IMR-90 (cell line): Measurements from ENCODE around the gene ZKSCAN7. TPM values are rescaled to one million over a fixed set of nuclear protein-coding genes. Genes with fewer than 3 reads are reported as not detected.

Experiments
- ATAC-seq: fragments of 200-7000 bp; cut with Tn5 transposase; 2 replicates; pipeline ENCODE4 v1.9.1; 2020; ENCODE audit warnings: low read depth, mild to moderate bottlenecking, moderate library complexity
- BruUV-seq: library from RNA; stranded (reverse); fragments of 400-500 nt; replicated peaks from 2 replicates; lab custom pipeline; 2021; lab: Mats Ljungman, UMichigan
- CTCF ChIA-PET: fragments of 300-600 bp; formaldehyde crosslinking; extraction: SDS; loops from one replicate; lab custom pipeline; 2021; ENCODE audit warnings: antibody characterized with exemption; lab: Yijun Ruan, JAX
- POLR2A ChIA-PET: fragments of 300-600 bp; sonication (Branson Sonifier 250); formaldehyde crosslinking; loops from one replicate; lab custom pipeline; 2022; ENCODE audit warnings: antibody characterized with exemption; ENCODE audit not compliant: unreplicated experiment; lab: Charles Lee
- DNase-seq: peaks from one replicate; pipeline ENCODE4 v3.0.0; 2013
- H2AFZ ChIP-seq: replicated peaks from 2 replicates; pipeline ENCODE3; 2013; ENCODE audit warnings: low read length, mild to moderate bottlenecking; ENCODE audit not compliant: poor library complexity
- H2AK5ac ChIP-seq: 2 replicates; pipeline ENCODE4 v1.6.1; 2013; ENCODE audit warnings: low read depth, low read length, inconsistent platforms
- H2AK9ac ChIP-seq: replicated peaks from 2 replicates; pipeline ENCODE3; 2013; ENCODE audit warnings: mild to moderate bottlenecking, low read depth, low read length, moderate library complexity; ENCODE audit not compliant: poor library complexity
- H2BK120ac ChIP-seq: 2 replicates; pipeline ENCODE4 v1.6.1; 2013; ENCODE audit warnings: low read depth, low read length, inconsistent platforms
- H2BK15ac ChIP-seq: 3 replicates; pipeline ENCODE4 v1.6.1; 2013; ENCODE audit warnings: low read depth, low read length, inconsistent platforms
- H2BK20ac ChIP-seq: 2 replicates; pipeline ENCODE4 v1.6.1; 2013; ENCODE audit warnings: low read depth, mild to moderate bottlenecking, inconsistent platforms, low read length, moderate library complexity
- H2BK5ac ChIP-seq: 2 replicates; pipeline ENCODE4 v1.6.1; 2013; ENCODE audit warnings: mild to moderate bottlenecking, low read depth, low read length, inconsistent platforms; ENCODE audit not compliant: poor library complexity, severe bottlenecking
- H3K14ac ChIP-seq: replicated peaks from 2 replicates; pipeline ENCODE4 v1.6.1; 2013; ENCODE audit warnings: low read depth, low read length, inconsistent platforms
- H3K18ac ChIP-seq: 2 replicates; pipeline ENCODE4 v1.6.1; 2013; ENCODE audit warnings: low read depth, low read length, control low read depth
- H3K23ac ChIP-seq: 2 replicates; pipeline ENCODE4 v1.6.1; 2013; ENCODE audit warnings: low read depth, low read length, inconsistent platforms
- H3K27ac ChIP-seq: 2 replicates; pipeline ENCODE4 v1.5.1; 2013; ENCODE audit warnings: mild to moderate bottlenecking, control low read depth, low read length; ENCODE audit not compliant: insufficient read depth
- H3K27me3 ChIP-seq: 2 replicates; pipeline ENCODE4 v1.6.1; 2013; ENCODE audit warnings: low read length; ENCODE audit not compliant: control insufficient read depth, insufficient read depth
- H3K36me3 ChIP-seq: 2 replicates; pipeline ENCODE4 v1.6.1; 2013; ENCODE audit warnings: low read length, mixed read lengths; ENCODE audit not compliant: control insufficient read depth, insufficient read depth
- H3K4ac ChIP-seq: 2 replicates; pipeline ENCODE4 v1.6.1; 2013; ENCODE audit warnings: low read depth, low read length, inconsistent platforms
- H3K4me1 ChIP-seq: 2 replicates; pipeline ENCODE4 v1.6.1; 2013; ENCODE audit warnings: low read length, mixed read lengths; ENCODE audit not compliant: control insufficient read depth, insufficient read depth
- H3K4me2 ChIP-seq: 2 replicates; pipeline ENCODE4 v1.6.1; 2013; ENCODE audit warnings: low read depth, mild to moderate bottlenecking, control low read depth, low read length, moderate library complexity
- H3K4me3 ChIP-seq: 2 replicates; pipeline ENCODE4 v1.5.1; 2013; ENCODE audit warnings: low read depth, mild to moderate bottlenecking, control low read depth, low read length, moderate library complexity; ENCODE audit not compliant: insufficient read depth
- H3K56ac ChIP-seq: 2 replicates; pipeline ENCODE4 v1.6.1; 2013; ENCODE audit warnings: low read length, inconsistent platforms; ENCODE audit not compliant: insufficient read depth; ENCODE audit errors: extremely low read depth
- H3K79me1 ChIP-seq, 2 experiments: 2 replicates each; pipeline ENCODE4 v1.6.1; 2013; ENCODE audit warnings: low read length in 2 of 2, inconsistent platforms in 1 of 2, low read depth in 1 of 2
- H3K9ac ChIP-seq: 2 replicates; pipeline ENCODE4 v1.6.1; 2013; ENCODE audit warnings: low read depth, low read length, control low read depth
- H3K9me1 ChIP-seq: 2 replicates; pipeline ENCODE4 v1.6.1; 2013; ENCODE audit warnings: low read length, inconsistent platforms; ENCODE audit not compliant: insufficient read depth
- H3K9me3 ChIP-seq: 2 replicates; pipeline ENCODE4 v1.6.1; 2013; ENCODE audit warnings: low read length; ENCODE audit not compliant: control insufficient read depth, insufficient read depth
- H4K20me1 ChIP-seq: 2 replicates; pipeline ENCODE4 v1.6.1; 2013; ENCODE audit warnings: low read length, inconsistent platforms; ENCODE audit not compliant: insufficient read depth
- H4K5ac ChIP-seq: 2 replicates; pipeline ENCODE4 v1.6.1; 2013; ENCODE audit warnings: mild to moderate bottlenecking, low read depth, low read length, control low read depth
- H4K8ac ChIP-seq, 2 experiments: 2 replicates each; pipeline ENCODE4 v1.6.1; 2013; ENCODE audit warnings: low read depth in 2 of 2, low read length in 2 of 2, control low read depth in 1 of 2, inconsistent platforms in 1 of 2
- H4K91ac ChIP-seq: 2 replicates; pipeline ENCODE4 v1.6.1; 2013; ENCODE audit warnings: low read depth, low read length, inconsistent platforms; ENCODE audit not compliant: insufficient read depth
- MXI1 ChIP-seq: IDR thresholded peaks from 2 replicates; pipeline ENCODE4 v1.6.1; 2012; ENCODE audit warnings: low read depth, mild to moderate bottlenecking, low read length, moderate library complexity, borderline replicate concordance
- NFE2L2 ChIP-seq: fragments of 150-350 bp; IDR thresholded peaks from 2 replicates; pipeline ENCODE4 v1.6.1; 2016; ENCODE audit warnings: low read depth, mild to moderate bottlenecking, low read length
- POLR2A ChIP-seq: IDR thresholded peaks from 2 replicates; pipeline ENCODE4 v1.6.1; 2012; ENCODE audit warnings: mild to moderate bottlenecking, low read depth, low read length
- RCOR1 ChIP-seq: IDR thresholded peaks from 2 replicates; pipeline ENCODE4 v1.6.1; 2012; ENCODE audit warnings: mild to moderate bottlenecking, low read length, improper control_type of control experiment; ENCODE audit not compliant: insufficient replicate concordance
- RFX5 ChIP-seq: IDR thresholded peaks from 2 replicates; pipeline ENCODE4 v1.8.0; 2012; ENCODE audit warnings: low read depth, mild to moderate bottlenecking, low read length, moderate library complexity
- WGBS, 2 experiments: methylation state at CpG; one replicate each; pipeline versions ENCODE4 v1.1.5 to v1.1.7; 2013; ENCODE audit warnings: missing lambda C conversion rate in 2 of 2; ENCODE audit not compliant: insufficient read length in 1 of 2; ENCODE audit errors: extremely low coverage in 2 of 2; 5-methylcytosine and 5-hydroxymethylcytosine counted together
- dilution Hi-C: fragments of 300-500 bp; cut with HindIII; formaldehyde crosslinking; loops from one replicate; pipeline ENCODE4 v1.14.3; 2018; ENCODE audit warnings: low sequenced_read_pairs; ENCODE audit not compliant: unreplicated experiment
- in situ Hi-C: fragments of 300-500 bp; cut with MboI; formaldehyde crosslinking; loops from 3 replicates; pipeline ENCODE4 v1.14.3; 2019; ENCODE audit warnings: low sequenced_read_pairs, inconsistent platforms, mixed read lengths
- intact Hi-C: fragments of 100-400 bp; cut with micrococcal nuclease; formaldehyde crosslinking; loops from 2 replicates; pipeline ENCODE4 v1.10.0; 2022
- polyA plus RNA-seq, 3 experiments: library from polyadenylated mRNA; depleted of rRNA; stranded (reverse); fragments of >200 nt; gene quantifications; 2 replicates each; pipeline ENCODE4 v1.2.3, GENCODE V29; 2012; ENCODE audit warnings: low replicate concordance in 1 of 3
- total RNA-seq: library from RNA; depleted of rRNA; stranded (reverse); fragments of >200 nt; gene quantifications from 2 replicates; pipeline ENCODE4 v1.2.3, GENCODE V29; 2012

The ZKSCAN7 gene
- total and polyA plus RNA-seq, 2 of the 4 experiments (the other 2 are of a cell fraction), result 2.6 to 4.7 TPM

DNA sequence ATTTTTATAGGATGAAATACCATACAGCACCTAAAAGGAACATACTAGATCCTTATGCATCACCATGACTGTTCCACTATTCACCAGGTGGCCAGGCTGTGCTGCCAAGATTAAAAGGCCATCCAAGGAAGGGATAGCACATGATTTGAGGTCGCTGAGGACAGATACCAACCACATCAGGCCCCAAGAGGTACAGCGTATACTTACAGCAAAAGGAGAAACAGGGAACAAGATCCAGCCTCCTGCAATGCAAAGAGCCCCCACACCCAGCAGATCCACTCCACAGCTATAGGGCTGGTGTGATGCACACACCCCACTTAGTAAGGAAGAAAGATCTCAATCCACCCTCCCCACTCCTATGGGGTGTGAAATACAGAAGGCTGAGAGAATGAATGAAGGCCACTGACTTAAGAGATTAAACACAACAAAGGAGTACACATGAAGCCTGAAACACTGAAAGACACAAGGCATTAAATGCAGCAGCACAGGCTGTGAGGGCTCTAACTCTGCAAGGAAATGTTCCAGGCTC, 45.5 kb upstream of the ZKSCAN7 start:
- TF ChIP-seq RCOR1, result no peak
- no peak for TF ChIP-seq MXI1
- no peak for TF ChIP-seq RFX5
- TF ChIP-seq POLR2A, result no peak
- TF ChIP-seq NFE2L2, result no peak
- Histone ChIP-seq H3K14ac (no peak overlapping the region), H3K36me3 (peaks cover 2% of the 10 kb centered on the region; the same call in 1 of the 2 replicates), H3K4me2 (peak overlapping the region; percentile 97), H3K4me1 (peaks cover 6% of the 10 kb centered on the region), H2BK120ac (no peak overlapping the region), H2AFZ (no peak overlapping the region), H4K91ac (no peak overlapping the region), H2AK9ac (no peak overlapping the region), H3K9ac (peak overlapping the region; percentile 58), H3K9me1 (peaks cover 8% of the 10 kb centered on the region; the same call in 1 of the 2 replicates), H4K8ac (peak overlapping the region in 1 of 2 experiments; percentile 37; a peak in 2 of 4 replicates), H2BK20ac (no peak overlapping the region), H3K9me3 (peaks cover 3% of the 10 kb centered on the region; the same call in 1 of the 2 replicates), H4K20me1 (no peaks in the 10 kb centered on the region; the same call in 1 of the 2 replicates), H2AK5ac (no peak overlapping the region), H2BK5ac (no peak overlapping the region), H3K23ac (no peak overlapping the region), H3K18ac (no peak overlapping the region), H3K4ac (no peak overlapping the region), H2BK15ac (no peak overlapping the region), H4K5ac (no peak overlapping the region; the same call in 1 of the 2 replicates), H3K27me3 (no peaks in the 10 kb centered on the region), H3K56ac (no peak overlapping the region), H3K79me1 (peaks cover 17 to 32% of the 10 kb centered on the region in 2 experiments), H3K27ac (no peak overlapping the region), H3K4me3 (peak overlapping the region; percentile 44)
- WGBS, 2 experiments, result no CpG with 5 or more reads among the region's 2 CpGs
- ATAC-seq (no peak), DNase-seq (no peak)
- intact Hi-C loops (no loop called here), in situ Hi-C loops (no loop called here), dilution Hi-C loops (no loop called here)
- TSS peak; percentile 61 for BruUV-seq
- POLR2A ChIA-PET, result no interaction called here
- CTCF ChIA-PET, result interaction anchor here (1.1 kb wide), 1 partner anchor 186 kb away, joined by 3 read pairs; no protein-coding TSS in a partner anchor
